Activated gamma-delta T cell treated with anti-CD3 and anti-CD28 coated beads, Interleukin-2, amount 50 U/mL, for 16 hours (primary cell): ENCODE measurements around the gene ABHD5.

ENCODE experiments used
- DNase-seq: peaks from one replicate; pipeline ENCODE4 v3.0.0-alpha.2; 2020; ENCODE audit warnings: low read depth

Gene ABHD5

GRCh38 chr3:43718296-43718695, 27.6 kb downstream of the ABHD5 start:
- DNase-seq: no peak

DNA sequence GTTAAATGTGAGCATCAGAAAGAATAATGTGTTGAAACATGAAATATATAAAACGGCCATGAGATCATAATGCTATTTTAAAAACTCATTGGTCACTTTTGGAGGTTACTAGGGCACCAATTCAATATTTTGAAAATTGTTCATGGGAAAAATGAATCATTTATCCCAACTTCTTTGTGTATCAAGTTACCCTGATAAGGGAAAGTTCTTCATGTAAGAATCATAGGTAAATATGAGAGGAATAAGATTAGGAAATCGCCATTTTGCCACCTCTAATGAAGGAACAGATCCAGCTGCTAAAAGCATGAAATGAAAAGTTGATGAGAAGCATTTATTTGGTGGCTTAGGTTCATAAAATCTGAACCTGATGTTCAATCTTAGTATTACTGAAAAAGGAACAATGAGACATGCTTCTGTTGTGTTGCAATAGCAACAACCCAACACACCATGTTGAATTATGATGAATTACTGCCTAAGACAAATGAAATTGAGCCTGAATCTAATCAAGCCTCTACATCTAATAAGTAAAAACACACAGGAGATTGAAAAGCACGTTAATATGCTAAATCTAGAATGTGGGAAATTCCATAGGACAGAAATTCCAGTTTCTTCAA, 32.5 kb downstream of the ABHD5 start:
- no peak for DNase-seq

DNA sequence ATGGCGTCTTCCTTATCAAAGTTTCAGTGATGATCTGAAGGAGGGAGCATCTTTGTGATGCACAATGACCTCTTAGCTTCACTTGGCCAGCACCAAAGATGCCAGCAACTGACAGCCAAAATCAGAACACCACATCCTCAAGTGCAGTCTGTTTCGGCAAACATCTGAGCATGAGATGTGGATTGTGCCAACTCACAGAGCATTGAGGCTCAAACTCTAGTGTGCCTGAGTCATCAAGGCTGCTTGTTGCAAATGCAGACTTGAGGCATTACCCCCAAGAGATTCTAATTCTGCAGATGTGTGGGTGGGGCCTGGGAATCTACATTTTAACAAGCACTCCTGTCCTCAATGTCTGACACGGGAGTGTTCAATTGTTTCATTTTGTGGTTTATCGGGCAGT, 35.8 kb downstream of the ABHD5 start:
- DNase-seq: no peak

DNA sequence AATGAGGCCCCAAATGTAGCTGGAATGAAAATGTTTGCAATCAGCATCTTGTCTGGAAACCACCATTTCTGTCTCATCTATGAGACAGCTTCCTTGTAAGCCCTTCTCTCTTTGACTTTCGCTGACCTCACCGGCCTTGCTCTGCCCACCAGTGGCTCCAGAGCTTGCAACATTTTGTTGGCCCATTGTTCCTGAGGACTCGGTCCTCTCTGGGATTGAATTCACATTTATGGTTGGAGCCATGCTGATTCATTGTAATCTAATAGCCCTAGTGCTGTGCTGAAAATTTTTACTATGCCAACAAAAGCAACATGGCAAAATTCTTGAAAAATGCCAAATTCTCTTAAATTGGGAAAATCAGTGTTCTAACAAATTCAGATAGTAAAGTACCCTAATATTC, 37.2 kb downstream of the ABHD5 start:
- DNase-seq: no peak

GRCh38 chr3:43728476-43728875, 37.7 kb downstream of the ABHD5 start:
- DNase-seq: no peak

GRCh38 chr3:43728947-43729346, 38.2 kb downstream of the ABHD5 start:
- no peak for DNase-seq

- no peak for DNase-seq
Measured at GRCh38 chr3:43729707-43730414, 39.1 kb downstream of the ABHD5 start.

- no peak for DNase-seq
Measured at GRCh38 chr3:43732747-43733425, 42.1 kb downstream of the ABHD5 start.

GRCh38 chr3:43733459-43734384, 43.0 kb downstream of the ABHD5 start:
- DNase-seq: no peak

DNA sequence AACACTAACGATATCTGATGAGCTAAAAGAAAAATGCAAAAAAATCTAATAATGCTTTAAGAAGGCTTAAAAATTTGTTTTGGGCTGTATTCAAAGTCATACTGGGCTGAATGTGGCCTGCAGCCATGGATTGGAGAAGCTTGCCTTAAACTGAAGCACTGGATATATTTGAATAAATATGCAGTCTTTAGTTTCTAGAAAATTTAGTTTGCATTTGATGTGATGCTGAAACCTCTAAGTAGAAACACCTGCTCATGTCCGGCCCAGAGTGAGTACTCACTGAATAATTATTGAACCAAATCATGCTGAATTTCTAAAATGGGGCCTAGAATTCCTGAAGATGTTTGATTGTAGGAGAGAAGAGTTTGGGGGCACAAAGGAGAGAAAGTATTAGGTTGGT, 43.9 kb downstream of the ABHD5 start:
- DNase-seq: no peak

DNA sequence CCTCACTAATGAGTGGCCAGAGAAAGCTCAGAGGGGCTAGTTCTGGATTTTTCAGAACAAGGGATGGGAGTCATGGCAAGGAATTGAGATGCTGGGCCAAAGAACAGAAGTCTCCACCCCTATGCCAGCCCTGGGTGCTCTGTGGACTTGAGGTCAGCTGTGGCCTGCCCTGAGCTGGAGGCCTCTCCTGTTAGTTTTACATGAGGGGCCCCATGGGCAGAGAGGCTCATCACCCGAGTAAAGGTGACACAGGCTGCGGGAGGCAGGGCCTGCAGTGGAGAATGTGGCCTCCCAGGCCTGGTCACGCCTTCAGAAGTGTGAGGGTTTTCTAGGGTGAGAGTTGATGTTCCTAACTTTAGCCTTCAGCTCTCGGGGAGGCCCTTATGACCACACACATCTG, 44.9 kb downstream of the ABHD5 start:
- DNase-seq: no peak

- no peak for DNase-seq
Measured at GRCh38 chr3:43736558-43737440, 46.1 kb downstream of the ABHD5 start.

- DNase-seq: no peak
Measured at GRCh38 chr3:43738305-43738704, 47.6 kb downstream of the ABHD5 start.

DNA sequence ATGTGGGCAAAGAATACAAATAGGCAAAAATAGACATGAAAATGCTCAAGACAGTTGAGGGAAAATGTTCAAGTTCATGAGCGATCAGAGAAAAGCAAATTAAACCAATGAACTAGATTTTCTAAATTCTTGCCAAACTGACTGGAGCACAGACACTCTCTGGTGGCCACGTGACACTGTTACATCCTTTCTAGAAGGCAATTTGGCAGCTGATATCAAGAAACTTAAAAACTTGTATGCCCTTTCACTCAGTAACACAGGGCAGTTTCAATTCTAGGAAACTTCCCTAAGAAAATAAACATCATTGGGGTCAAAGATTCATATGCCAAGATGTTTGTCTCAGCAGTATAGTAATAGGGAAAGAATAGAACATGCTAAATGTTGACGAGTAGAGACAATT, 52.2 kb downstream of the ABHD5 start:
- no peak for DNase-seq

- DNase-seq: no peak
Measured at GRCh38 chr3:43747641-43748040, 56.9 kb downstream of the ABHD5 start.

DNA sequence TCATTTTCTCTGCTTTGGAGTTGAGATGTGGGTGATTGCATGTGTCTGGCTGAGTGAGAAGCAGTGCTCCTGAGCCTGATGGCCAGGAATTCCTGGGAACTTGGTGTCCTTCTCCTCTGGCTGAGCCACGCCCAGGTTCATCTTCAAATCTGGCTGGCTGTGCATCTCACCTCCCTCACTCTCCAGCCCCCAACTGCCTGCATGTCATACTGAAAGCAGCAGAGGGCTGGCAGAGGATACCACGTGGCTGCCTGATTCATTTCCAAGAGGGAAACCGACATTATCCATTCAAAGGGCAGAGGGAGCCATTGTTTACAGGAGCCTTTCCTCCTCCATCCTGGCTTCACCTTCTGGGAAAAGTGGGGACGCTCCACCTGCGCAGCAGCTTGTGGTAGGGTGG, 57.4 kb downstream of the ABHD5 start:
- no peak for DNase-seq

- no peak for DNase-seq
Measured at GRCh38 chr3:43748645-43749044, 57.9 kb downstream of the ABHD5 start.

GRCh38 chr3:43752905-43753304, 62.2 kb downstream of the ABHD5 start:
- DNase-seq: no peak

- no peak for DNase-seq
Measured at GRCh38 chr3:43753741-43754715, 63.3 kb downstream of the ABHD5 start.

DNA sequence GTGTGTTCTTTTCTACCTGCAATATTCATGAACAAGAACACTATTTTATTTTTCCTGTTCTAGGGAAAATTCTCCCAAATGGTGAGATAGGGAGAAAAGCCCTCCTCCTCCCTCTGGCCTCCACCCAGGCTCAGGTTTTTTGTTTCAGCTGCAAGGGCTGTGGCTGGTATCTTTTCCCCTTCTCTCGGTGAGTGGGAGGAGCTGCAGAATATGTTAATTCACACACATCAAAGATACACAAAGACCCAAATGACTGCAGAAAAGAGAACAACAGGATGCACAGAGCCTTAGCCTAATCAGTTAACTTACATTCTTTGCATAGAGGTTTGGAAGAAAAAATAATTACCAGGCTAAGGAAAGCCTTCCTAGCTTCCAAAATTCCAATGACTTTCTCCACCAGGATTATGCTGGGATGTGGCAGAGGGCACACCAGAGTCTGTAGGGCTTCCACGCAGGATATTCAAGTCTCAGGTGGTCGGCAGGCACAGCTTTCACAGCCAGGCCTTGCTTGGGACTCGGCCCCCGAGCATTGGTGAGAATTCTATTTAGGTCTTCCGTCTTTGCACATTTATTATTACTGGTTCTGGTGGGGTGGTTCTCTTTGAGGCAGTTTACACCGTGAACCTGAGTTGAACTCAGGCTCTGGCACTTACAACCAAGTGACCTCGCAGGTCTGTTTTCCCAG, 64.9 kb downstream of the ABHD5 start:
- no peak for DNase-seq
